Trophoblast cell (in vitro differentiated cells and primary cell): ENCODE measurements around the gene USF1.
A peak's percentile ranks its signal among the peaks of the same experiment; 100 is the strongest.

Experiments used
- DNase-seq, 2 donors: peaks; one replicate each; pipeline ENCODE4 v3.0.0-alpha.2; 2016
- H2AFZ ChIP-seq: 2 replicates; pipeline ENCODE4 v1.6.1; 2013; ENCODE audit warnings: low read length, moderate library complexity, mild to moderate bottlenecking; ENCODE audit not compliant: insufficient read depth, poor library complexity
- H2AK5ac ChIP-seq: 2 replicates; pipeline ENCODE4 v1.6.1; 2013; ENCODE audit warnings: mild to moderate bottlenecking, low read length
- H2BK120ac ChIP-seq: 2 replicates; pipeline ENCODE4 v1.6.1; 2013; ENCODE audit warnings: low read length, mild to moderate bottlenecking, moderate library complexity; ENCODE audit not compliant: insufficient read depth, poor library complexity
- H2BK12ac ChIP-seq: 2 replicates; pipeline ENCODE4 v1.6.1; 2013; ENCODE audit warnings: mild to moderate bottlenecking, low read length, moderate library complexity
- H2BK5ac ChIP-seq: 2 replicates; pipeline ENCODE4 v1.6.1; 2013; ENCODE audit warnings: low read length, low read depth, moderate library complexity, mild to moderate bottlenecking; ENCODE audit not compliant: poor library complexity
- H3K14ac ChIP-seq: 2 replicates; pipeline ENCODE4 v1.6.1; 2013; ENCODE audit warnings: mild to moderate bottlenecking, low read length
- H3K18ac ChIP-seq: 2 replicates; pipeline ENCODE4 v1.6.1; 2013; ENCODE audit warnings: mild to moderate bottlenecking, low read length
- H3K23ac ChIP-seq: 2 replicates; pipeline ENCODE4 v1.6.1; 2013; ENCODE audit warnings: low read length
- H3K27ac ChIP-seq: 2 replicates; pipeline ENCODE4 v1.5.1; 2013; ENCODE audit warnings: low read depth, mild to moderate bottlenecking, inconsistent platforms, low read length, moderate library complexity
- H3K27me3 ChIP-seq: 2 replicates; pipeline ENCODE4 v1.6.1; 2013; ENCODE audit warnings: inconsistent platforms, mild to moderate bottlenecking, low read length, moderate library complexity; ENCODE audit not compliant: insufficient read depth
- H3K36me3 ChIP-seq, 2 experiments: 1 replicate in 1 of 2; 2 replicates in 1 of 2; pipeline ENCODE4 v1.6.1; 2013; ENCODE audit warnings: low read length in 2 of 2, mild to moderate bottlenecking in 2 of 2, moderate library complexity in 1 of 2; ENCODE audit not compliant: insufficient read depth in 2 of 2, control insufficient read depth in 1 of 2
- H3K4ac ChIP-seq: 2 replicates; pipeline ENCODE4 v1.6.1; 2013; ENCODE audit warnings: low read depth, mild to moderate bottlenecking, low read length, moderate library complexity
- H3K4me1 ChIP-seq, 2 experiments: 1 replicate in 1 of 2; 2 replicates in 1 of 2; pipeline ENCODE4 v1.6.1; 2013; ENCODE audit warnings: low read length in 2 of 2, mild to moderate bottlenecking in 2 of 2, moderate library complexity in 1 of 2; ENCODE audit not compliant: insufficient read depth in 2 of 2, control insufficient read depth in 1 of 2
- H3K4me2 ChIP-seq: 2 replicates; pipeline ENCODE4 v1.6.1; 2013; ENCODE audit warnings: inconsistent platforms, mild to moderate bottlenecking, low read length, moderate library complexity
- H3K4me3 ChIP-seq: 2 replicates; pipeline ENCODE4 v1.5.1; 2013; ENCODE audit warnings: mild to moderate bottlenecking, low read depth, low read length, inconsistent platforms
- H3K79me1 ChIP-seq: one replicate; pipeline ENCODE4 v1.6.1; 2013; ENCODE audit warnings: low read length
- H3K79me2 ChIP-seq: 2 replicates; pipeline ENCODE4 v1.6.1; 2013; ENCODE audit warnings: low read length, mild to moderate bottlenecking; ENCODE audit not compliant: control insufficient read depth, insufficient read depth, poor library complexity
- H3K9ac ChIP-seq: 2 replicates; pipeline ENCODE4 v1.6.1; 2013; ENCODE audit warnings: mild to moderate bottlenecking, low read length
- H3K9me3 ChIP-seq: 2 replicates; pipeline ENCODE4 v1.6.1; 2013; ENCODE audit warnings: low read depth, mild to moderate bottlenecking, control low read depth, inconsistent platforms, low read length; ENCODE audit not compliant: insufficient read depth
- H4K12ac ChIP-seq: 2 replicates; pipeline ENCODE4 v1.6.1; 2013; ENCODE audit warnings: low read depth, mild to moderate bottlenecking, low read length, moderate library complexity
- H4K8ac ChIP-seq: 2 replicates; pipeline ENCODE4 v1.6.1; 2013; ENCODE audit warnings: low read depth, mild to moderate bottlenecking, low read length, moderate library complexity
- H4K91ac ChIP-seq: one replicate; pipeline ENCODE4 v1.6.1; 2013; ENCODE audit warnings: low read depth, mild to moderate bottlenecking, low read length, moderate library complexity
- WGBS: extraction: QIAGEN DNeasy Blood & Tissue Kit; methylation state at CpG from one replicate; pipeline ENCODE4 v1.1.7; 2013; ENCODE audit warnings: missing lambda C conversion rate; ENCODE audit not compliant: insufficient read length, insufficient coverage; ENCODE audit errors: extremely low coverage; 5-methylcytosine and 5-hydroxymethylcytosine counted together

USF1 gene

DNA sequence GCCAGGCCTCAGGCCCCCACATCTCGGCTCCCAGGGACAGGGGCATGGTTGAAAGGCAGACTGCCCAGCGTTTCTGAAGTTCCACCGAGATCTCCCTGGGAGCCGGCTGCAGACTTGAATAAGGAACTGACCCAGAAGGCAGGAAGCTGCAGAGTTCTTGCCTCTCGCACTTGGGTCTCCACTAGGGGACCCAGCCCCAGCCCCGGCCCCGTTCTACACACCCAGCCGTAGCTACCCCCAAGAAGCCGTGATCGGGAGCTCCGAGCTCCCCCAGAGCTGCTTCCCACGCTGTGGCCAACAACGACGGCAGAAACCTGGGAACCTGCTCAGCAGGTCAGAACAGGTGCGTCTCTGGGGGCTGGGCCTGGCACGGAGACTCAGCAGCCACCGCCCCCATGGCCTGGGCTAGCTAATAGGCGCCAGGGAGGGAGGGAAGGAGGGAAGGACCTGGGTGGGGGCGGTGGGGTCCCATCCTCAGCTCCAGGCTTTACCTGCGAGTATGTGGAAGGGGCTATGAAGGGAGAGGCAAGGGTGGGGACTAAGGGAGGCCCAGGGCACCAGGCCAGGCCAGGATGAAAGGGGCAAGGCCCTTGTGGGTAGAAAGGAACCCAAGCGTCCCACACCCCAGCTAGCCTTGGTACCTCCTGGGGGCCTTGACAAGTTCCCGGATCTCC is 43.6 kb upstream of the USF1 start, which contains the start of gene NECTIN4:
TSS of gene NECTIN4 (minus strand) at position 308 of the 674 bp plus-strand sequence. CDS start at position 46, 262 bp downstream.
- H3K4me1 ChIP-seq = peaks cover 63 to 73% of the 10 kb centered on the region in 2 experiments
- peak within 1 kb of the TSS; percentile 18 for H3K27ac ChIP-seq
- H2AK5ac ChIP-seq = peak within 1 kb of the TSS; percentile 49
- H3K4ac ChIP-seq = peak within 1 kb of the TSS; percentile 23
- H3K79me2 ChIP-seq = peaks cover 19% of the 10 kb centered on the region
- no peak within 1 kb of the TSS for H2AFZ ChIP-seq
- peak within 1 kb of the TSS; percentile 62 for H3K18ac ChIP-seq
- H3K4me3 ChIP-seq = peak within 1 kb of the TSS; percentile 38
- peak within 1 kb of the TSS; percentile 69 for H4K91ac ChIP-seq
- H3K79me1 ChIP-seq = peaks cover 62% of the 10 kb centered on the region
- no peak within 1 kb of the TSS for H3K23ac ChIP-seq
- H3K36me3 ChIP-seq = no peaks in the 10 kb centered on the region
- H4K12ac ChIP-seq = no peak within 1 kb of the TSS
- H3K9me3 ChIP-seq = no peaks in the 10 kb centered on the region
- H3K9ac ChIP-seq = no peak within 1 kb of the TSS
- peak within 1 kb of the TSS; percentile 68 for H3K14ac ChIP-seq
- peak within 1 kb of the TSS; percentile 40 for H4K8ac ChIP-seq
- DNase-seq = peak; percentile 63 to 77
- peak within 1 kb of the TSS; percentile 70 for H2BK5ac ChIP-seq
- H3K4me2 ChIP-seq = peak within 1 kb of the TSS; percentile 43
- H2BK120ac ChIP-seq = peak within 1 kb of the TSS; percentile 46
- peak within 1 kb of the TSS; percentile 91 for H2BK12ac ChIP-seq
- no CpG with 5 or more reads among the region's 22 CpGs for WGBS
- H3K27me3 ChIP-seq = no peaks in the 10 kb centered on the region

- peaks cover 22% of the 10 kb centered on the region for H3K79me2 ChIP-seq
- peak overlapping the region; percentile 52 for H3K14ac ChIP-seq
- peak overlapping the region; percentile 18 for H3K27ac ChIP-seq
- peak overlapping the region; percentile 24 for H4K8ac ChIP-seq
- peak overlapping the region; percentile 24 for H2AK5ac ChIP-seq
- WGBS = no CpG with 5 or more reads among the region's 3 CpGs
- no peaks in the 10 kb centered on the region for H3K36me3 ChIP-seq
- no peak overlapping the region for H3K9ac ChIP-seq
- H3K4ac ChIP-seq = peak overlapping the region; percentile 23
- peak overlapping the region; percentile 62 for H3K18ac ChIP-seq
- H2BK5ac ChIP-seq = peak overlapping the region; percentile 52
- H2BK120ac ChIP-seq = peak overlapping the region; percentile 9
- H3K79me1 ChIP-seq = peaks cover 70% of the 10 kb centered on the region
- peak overlapping the region; percentile 38 for H3K4me3 ChIP-seq
- H4K12ac ChIP-seq = no peak overlapping the region
- H2AFZ ChIP-seq = no peak overlapping the region
- no peak overlapping the region for H3K23ac ChIP-seq
- H3K4me1 ChIP-seq = peaks cover 70 to 80% of the 10 kb centered on the region in 2 experiments
- peak overlapping the region; percentile 43 for H3K4me2 ChIP-seq
- no peak for DNase-seq
- H4K91ac ChIP-seq = peak overlapping the region; percentile 69
- no peaks in the 10 kb centered on the region for H3K27me3 ChIP-seq
- peak overlapping the region; percentile 30 for H2BK12ac ChIP-seq
- no peaks in the 10 kb centered on the region for H3K9me3 ChIP-seq
Observed at GRCh38 chr1:161088587-161089110, 42.9 kb upstream of the USF1 start.

DNA sequence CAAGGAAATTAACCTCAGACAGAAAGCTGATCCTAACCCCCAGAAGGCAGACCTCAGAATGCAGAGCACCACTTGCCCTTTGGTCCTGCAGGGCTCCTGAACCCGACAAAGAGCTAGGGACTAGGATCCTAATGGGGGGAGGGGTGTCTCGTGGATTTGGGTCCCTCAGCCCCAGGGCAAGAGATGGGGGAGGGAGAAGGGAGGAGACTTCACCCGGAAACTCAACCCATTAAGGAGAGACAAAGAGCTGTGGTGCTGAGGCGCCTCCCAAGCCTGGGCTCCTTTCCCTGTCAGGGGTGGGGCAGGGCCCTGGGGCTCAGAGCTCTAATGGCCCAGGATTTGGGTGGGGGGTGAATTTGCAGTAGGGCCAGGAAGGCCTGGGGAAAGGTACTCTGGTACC is 40.7 kb upstream of the USF1 start:
- Histone ChIP-seq H3K27me3 (no peaks in the 10 kb centered on the region), H4K91ac (peak overlapping the region; percentile 99), H4K12ac (peak overlapping the region; percentile 20), H3K14ac (peak overlapping the region; percentile 96), H3K9me3 (no peaks in the 10 kb centered on the region), H3K27ac (peak overlapping the region; percentile 99), H2BK5ac (peak overlapping the region; percentile 99), H3K79me2 (peaks cover 26% of the 10 kb centered on the region), H3K18ac (peak overlapping the region; percentile 63), H3K36me3 (no peaks in the 10 kb centered on the region), H3K23ac (no peak overlapping the region), H2AK5ac (peak overlapping the region; percentile 61), H3K79me1 (peaks cover 74% of the 10 kb centered on the region), H2BK120ac (peak overlapping the region; percentile 98), H4K8ac (peak overlapping the region; percentile 57), H2AFZ (no peak overlapping the region), H3K4me2 (peak overlapping the region; percentile 4), H3K9ac (no peak overlapping the region), H3K4me3 (no peak overlapping the region), H3K4ac (peak overlapping the region; percentile 84), H3K4me1 (peaks cover 69 to 79% of the 10 kb centered on the region in 2 experiments), H2BK12ac (peak overlapping the region; percentile 91)
- no peak for DNase-seq
- WGBS = no CpG with 5 or more reads among the region's 4 CpGs

DNA sequence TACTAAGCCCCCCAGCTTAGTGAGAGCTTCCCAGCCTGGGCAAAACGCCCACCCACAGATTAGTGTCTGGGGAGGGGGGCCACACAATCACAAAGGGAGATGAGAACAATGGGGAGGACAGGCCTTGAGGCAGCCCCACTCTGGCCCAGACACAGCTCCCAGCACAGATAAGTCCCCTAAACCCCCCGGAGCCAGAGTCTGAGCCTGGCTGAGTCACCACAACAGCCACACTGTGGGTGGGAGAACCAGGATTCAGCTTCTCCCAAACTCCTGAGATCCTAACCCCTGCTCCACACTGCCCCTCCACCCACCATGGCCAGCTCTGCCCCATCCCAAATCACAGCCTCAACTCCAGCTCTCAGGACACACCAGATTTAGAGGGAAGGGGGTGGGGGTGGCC is 39.4 kb upstream of the USF1 start:
- no CpG with 5 or more reads among the region's 2 CpGs for WGBS
- H3K4me2 ChIP-seq = peak overlapping the region; percentile 49
- H3K9me3 ChIP-seq = no peaks in the 10 kb centered on the region
- peak overlapping the region; percentile 93 for H4K8ac ChIP-seq
- H3K18ac ChIP-seq = peak overlapping the region; percentile 92
- no peak overlapping the region for H3K9ac ChIP-seq
- peak overlapping the region; percentile 87 for H3K4ac ChIP-seq
- H4K12ac ChIP-seq = peak overlapping the region; percentile 61
- peak overlapping the region; percentile 99 for H2BK5ac ChIP-seq
- no peak overlapping the region for H3K23ac ChIP-seq
- peak overlapping the region; percentile 96 for H3K14ac ChIP-seq
- peaks cover 28% of the 10 kb centered on the region for H3K79me2 ChIP-seq
- H3K36me3 ChIP-seq = no peaks in the 10 kb centered on the region
- H3K4me3 ChIP-seq = no peak overlapping the region
- H3K27me3 ChIP-seq = no peaks in the 10 kb centered on the region
- H2BK120ac ChIP-seq = peak overlapping the region; percentile 98
- H3K4me1 ChIP-seq = peaks cover 76 to 86% of the 10 kb centered on the region in 2 experiments
- no peak for DNase-seq
- H4K91ac ChIP-seq = peak overlapping the region; percentile 99
- peak overlapping the region; percentile 88 for H2AK5ac ChIP-seq
- no peak overlapping the region for H2AFZ ChIP-seq
- peaks cover 83% of the 10 kb centered on the region for H3K79me1 ChIP-seq
- peak overlapping the region; percentile 99 for H3K27ac ChIP-seq
- H2BK12ac ChIP-seq = peak overlapping the region; percentile 99
